ENCODE measurements around the gene RHBDD1. TPM values are rescaled to one million over a fixed set of nuclear protein-coding genes. Genes with fewer than 3 reads are reported as not detected.

The RHBDD1 gene
- polyA plus RNA-seq, 1 of the 3 experiments (the other 2 are of a cell fraction): 10.3 TPM

DNA sequence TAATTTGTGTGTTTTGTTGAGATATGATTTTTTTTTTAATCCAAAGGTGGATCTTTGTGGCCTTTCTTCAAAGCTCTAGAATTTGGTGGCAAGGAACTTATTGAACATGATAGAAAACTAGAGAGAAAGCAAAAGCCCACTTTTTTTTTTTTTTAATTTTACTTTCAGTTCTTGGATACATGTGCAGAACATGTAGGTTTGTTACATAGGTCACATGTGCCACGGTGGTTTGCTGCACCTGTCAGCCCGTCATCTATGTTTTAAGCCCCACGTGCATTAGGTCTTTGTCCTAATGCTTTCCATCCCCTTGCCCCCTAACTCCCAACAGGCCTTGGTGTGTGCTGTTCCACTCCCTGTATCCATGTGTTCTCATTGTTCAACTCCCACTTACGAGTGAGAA is 135.9 kb downstream of the RHBDD1 start:
- no peak overlapping the region for H3K4me2 ChIP-seq
- H3K27ac ChIP-seq (ENCODE audit: low read depth in 2 of 2, low read length in 1 of 2): no peak overlapping the region
- H3K9ac ChIP-seq: no peak overlapping the region
- H3K36me3 ChIP-seq (replicated peaks in 1 of 2; ENCODE audit: control insufficient read depth in 1 of 2, insufficient read depth in 2 of 2, low read length in 1 of 2): no peaks in the 10 kb centered on the region
- 91% methylated on average over 4 of the region's 4 CpGs for WGBS (ENCODE audit: low lambda C conversion rate)
- ChIA-PET POLR2A (no interaction called here), CTCF (no interaction called here)
- H2AFZ ChIP-seq (ENCODE audit: low read depth): no peak overlapping the region
- H3K27me3 ChIP-seq (ENCODE audit: insufficient read depth): no peaks in the 10 kb centered on the region
- H3K9me3 ChIP-seq: no peaks in the 10 kb centered on the region
- TF ChIP-seq, protein P1, sequence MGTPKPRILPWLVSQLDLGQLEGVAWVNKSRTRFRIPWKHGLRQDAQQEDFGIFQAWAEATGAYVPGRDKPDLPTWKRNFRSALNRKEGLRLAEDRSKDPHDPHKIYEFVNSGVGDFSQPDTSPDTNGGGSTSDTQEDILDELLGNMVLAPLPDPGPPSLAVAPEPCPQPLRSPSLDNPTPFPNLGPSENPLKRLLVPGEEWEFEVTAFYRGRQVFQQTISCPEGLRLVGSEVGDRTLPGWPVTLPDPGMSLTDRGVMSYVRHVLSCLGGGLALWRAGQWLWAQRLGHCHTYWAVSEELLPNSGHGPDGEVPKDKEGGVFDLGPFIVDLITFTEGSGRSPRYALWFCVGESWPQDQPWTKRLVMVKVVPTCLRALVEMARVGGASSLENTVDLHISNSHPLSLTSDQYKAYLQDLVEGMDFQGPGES (IDR thresholded peaks at IDR 0.05; ENCODE audit: low read depth, low read length): no peak
- TF ChIP-seq RXRA (IDR thresholded peaks at IDR 0.05; ENCODE audit: borderline replicate concordance, low read depth) (no peak), GATA2 (CRISPR knock-in tag; IDR thresholded peaks at IDR 0.05) (no peak), MXI1 (IDR thresholded peaks at IDR 0.05; ENCODE audit: low read depth, low read length) (no peak), EP300 (IDR thresholded peaks at IDR 0.05; ENCODE audit: borderline replicate concordance in 1 of 2, low read depth in 1 of 2, low read length in 1 of 2) (no peak)
- TF ChIP-seq, protein P2, sequence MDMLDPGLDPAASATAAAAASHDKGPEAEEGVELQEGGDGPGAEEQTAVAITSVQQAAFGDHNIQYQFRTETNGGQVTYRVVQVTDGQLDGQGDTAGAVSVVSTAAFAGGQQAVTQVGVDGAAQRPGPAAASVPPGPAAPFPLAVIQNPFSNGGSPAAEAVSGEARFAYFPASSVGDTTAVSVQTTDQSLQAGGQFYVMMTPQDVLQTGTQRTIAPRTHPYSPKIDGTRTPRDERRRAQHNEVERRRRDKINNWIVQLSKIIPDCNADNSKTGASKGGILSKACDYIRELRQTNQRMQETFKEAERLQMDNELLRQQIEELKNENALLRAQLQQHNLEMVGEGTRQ (IDR thresholded peaks at IDR 0.05; ENCODE audit: borderline replicate concordance, low read depth, low read length): no peak
- peaks cover 5 to 14% of the 10 kb centered on the region in 2 experiments; a peak in 2 of 4 replicates for H3K4me1 ChIP-seq (ENCODE audit: control insufficient read depth in 1 of 2, insufficient read depth in 2 of 2, low read depth in 1 of 2, low read length in 1 of 2)
- no peaks in the 10 kb centered on the region for H3K9me2 ChIP-seq
- no peaks in the 10 kb centered on the region for H4K20me1 ChIP-seq (ENCODE audit: insufficient read depth)
- DNase-seq: no peak
- no peaks in the 10 kb centered on the region for H3K79me2 ChIP-seq (ENCODE audit: insufficient read depth)
- peaks cover 9% of the 10 kb centered on the region for H3F3A ChIP-seq (replicated peaks; ENCODE audit: insufficient read depth)
- no peak overlapping the region for H3K4me3 ChIP-seq (ENCODE audit: low read depth in 2 of 2, low read length in 1 of 2)

DNA sequence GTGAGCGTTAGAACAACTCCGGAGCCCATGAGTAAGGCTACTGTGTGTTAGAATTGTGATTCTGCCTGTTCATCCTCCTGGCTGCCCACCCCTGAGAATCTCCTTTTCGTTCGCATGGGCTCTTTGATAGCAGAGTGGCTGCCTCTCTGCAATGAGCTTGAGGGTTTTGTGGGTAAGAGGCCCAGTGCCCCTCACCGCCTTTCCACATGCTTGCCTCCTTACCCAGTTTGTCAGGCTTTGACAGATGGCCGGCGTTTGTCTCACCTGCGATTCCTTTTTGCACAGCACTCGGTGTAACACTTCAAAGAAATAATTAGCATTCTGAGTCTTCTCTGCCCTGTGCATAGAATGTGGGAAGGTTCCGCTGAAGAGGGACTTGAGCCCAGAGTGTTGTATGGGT is 138.0 kb downstream of the RHBDD1 start:
- Histone ChIP-seq H3F3A (replicated peaks; ENCODE audit: insufficient read depth) (peaks cover 20% of the 10 kb centered on the region), H3K4me2 (no peak overlapping the region), H2AFZ (ENCODE audit: low read depth) (no peak overlapping the region), H3K36me3 (replicated peaks in 1 of 2; ENCODE audit: control insufficient read depth in 1 of 2, insufficient read depth in 2 of 2, low read length in 1 of 2) (no peaks in the 10 kb centered on the region), H3K4me1 (ENCODE audit: control insufficient read depth in 1 of 2, insufficient read depth in 2 of 2, low read depth in 1 of 2, low read length in 1 of 2) (peaks cover 14 to 21% of the 10 kb centered on the region in 2 experiments; a peak in 3 of 4 replicates), H3K9ac (no peak overlapping the region), H3K27me3 (ENCODE audit: insufficient read depth) (no peaks in the 10 kb centered on the region), H3K4me3 (ENCODE audit: low read depth in 2 of 2, low read length in 1 of 2) (no peak overlapping the region), H3K27ac (ENCODE audit: low read depth in 2 of 2, low read length in 1 of 2) (no peak overlapping the region), H3K9me2 (no peaks in the 10 kb centered on the region), H3K9me3 (no peaks in the 10 kb centered on the region), H4K20me1 (ENCODE audit: insufficient read depth) (no peaks in the 10 kb centered on the region), H3K79me2 (ENCODE audit: insufficient read depth) (no peaks in the 10 kb centered on the region)
- POLR2A ChIA-PET: no interaction called here
- 97% methylated on average over 10 of the region's 10 CpGs for WGBS (ENCODE audit: low lambda C conversion rate)
- TF ChIP-seq TEAD4 (IDR thresholded peaks at IDR 0.05; ENCODE audit: borderline replicate concordance, insufficient read depth) (no peak), RAD21 (IDR thresholded peaks at IDR 0.05; ENCODE audit: low read length) (no peak), MXI1 (IDR thresholded peaks at IDR 0.05; ENCODE audit: low read depth, low read length) (no peak), NFIC (IDR thresholded peaks at IDR 0.05; ENCODE audit: borderline replicate concordance) (no peak)
- TF ChIP-seq, protein P3, sequence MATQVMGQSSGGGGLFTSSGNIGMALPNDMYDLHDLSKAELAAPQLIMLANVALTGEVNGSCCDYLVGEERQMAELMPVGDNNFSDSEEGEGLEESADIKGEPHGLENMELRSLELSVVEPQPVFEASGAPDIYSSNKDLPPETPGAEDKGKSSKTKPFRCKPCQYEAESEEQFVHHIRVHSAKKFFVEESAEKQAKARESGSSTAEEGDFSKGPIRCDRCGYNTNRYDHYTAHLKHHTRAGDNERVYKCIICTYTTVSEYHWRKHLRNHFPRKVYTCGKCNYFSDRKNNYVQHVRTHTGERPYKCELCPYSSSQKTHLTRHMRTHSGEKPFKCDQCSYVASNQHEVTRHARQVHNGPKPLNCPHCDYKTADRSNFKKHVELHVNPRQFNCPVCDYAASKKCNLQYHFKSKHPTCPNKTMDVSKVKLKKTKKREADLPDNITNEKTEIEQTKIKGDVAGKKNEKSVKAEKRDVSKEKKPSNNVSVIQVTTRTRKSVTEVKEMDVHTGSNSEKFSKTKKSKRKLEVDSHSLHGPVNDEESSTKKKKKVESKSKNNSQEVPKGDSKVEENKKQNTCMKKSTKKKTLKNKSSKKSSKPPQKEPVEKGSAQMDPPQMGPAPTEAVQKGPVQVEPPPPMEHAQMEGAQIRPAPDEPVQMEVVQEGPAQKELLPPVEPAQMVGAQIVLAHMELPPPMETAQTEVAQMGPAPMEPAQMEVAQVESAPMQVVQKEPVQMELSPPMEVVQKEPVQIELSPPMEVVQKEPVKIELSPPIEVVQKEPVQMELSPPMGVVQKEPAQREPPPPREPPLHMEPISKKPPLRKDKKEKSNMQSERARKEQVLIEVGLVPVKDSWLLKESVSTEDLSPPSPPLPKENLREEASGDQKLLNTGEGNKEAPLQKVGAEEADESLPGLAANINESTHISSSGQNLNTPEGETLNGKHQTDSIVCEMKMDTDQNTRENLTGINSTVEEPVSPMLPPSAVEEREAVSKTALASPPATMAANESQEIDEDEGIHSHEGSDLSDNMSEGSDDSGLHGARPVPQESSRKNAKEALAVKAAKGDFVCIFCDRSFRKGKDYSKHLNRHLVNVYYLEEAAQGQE (IDR thresholded peaks at IDR 0.05; ENCODE audit: low read depth, low read length): no peak
- no peak for DNase-seq
- CTCF ChIA-PET: no interaction called here

All from SK-N-SH (cell line).